ENCODE results near the gene RYR2. TPM values are rescaled to one million over a fixed set of nuclear protein-coding genes. Genes with fewer than 3 reads are reported as not detected.

Gene RYR2
- total RNA-seq, 3 donors from 2014 or later: 0.16 to 0.59 (median 0.33) TPM

GRCh38 chr1:237050185-237050584 is 8.2 kb downstream of the RYR2 start:
- no peaks in the 10 kb centered on the region for H3K9me3 ChIP-seq
- H3K27ac ChIP-seq: no peak overlapping the region
- intact Hi-C loops (cut with DNase I; ENCODE audit: low total_unique reads): no loop called here
- no peaks in the 10 kb centered on the region for H3K4me1 ChIP-seq
- H3K27me3 ChIP-seq: peaks cover 0 to 18% of the 10 kb centered on the region in 2 donors
- no peaks in the 10 kb centered on the region for H3K36me3 ChIP-seq
- no peak overlapping the region for H3K4me3 ChIP-seq
- no peak for DNase-seq (ENCODE audit: low spot score in 2 of 2)
- TF ChIP-seq POLR2AphosphoS5 (IDR thresholded peaks at IDR 0.05) (no peak), POLR2A (IDR thresholded peaks at IDR 0.05) (no peak), CTCF (IDR thresholded peaks at IDR 0.05) (no peak)

GRCh38 chr1:237050915-237051314 is 8.9 kb downstream of the RYR2 start:
- H3K36me3 ChIP-seq: no peaks in the 10 kb centered on the region
- TF ChIP-seq POLR2AphosphoS5 (IDR thresholded peaks at IDR 0.05) (no peak), POLR2A (IDR thresholded peaks at IDR 0.05) (no peak), CTCF (IDR thresholded peaks at IDR 0.05) (no peak)
- DNase-seq (ENCODE audit: low spot score in 2 of 2): no peak
- H3K27me3 ChIP-seq: peaks cover 0 to 21% of the 10 kb centered on the region in 2 donors
- intact Hi-C loops (cut with DNase I; ENCODE audit: low total_unique reads): no loop called here
- no peak overlapping the region for H3K4me3 ChIP-seq
- no peaks in the 10 kb centered on the region for H3K4me1 ChIP-seq
- H3K27ac ChIP-seq: no peak overlapping the region
- no peaks in the 10 kb centered on the region for H3K9me3 ChIP-seq

GRCh38 chr1:237054313-237054712 is 12.3 kb downstream of the RYR2 start:
- no peak overlapping the region for H3K27ac ChIP-seq
- no peaks in the 10 kb centered on the region for H3K36me3 ChIP-seq
- H3K4me3 ChIP-seq: no peak overlapping the region
- intact Hi-C loops (cut with DNase I; ENCODE audit: low total_unique reads): no loop called here
- H3K4me1 ChIP-seq: no peaks in the 10 kb centered on the region
- peaks cover 0 to 17% of the 10 kb centered on the region in 2 donors for H3K27me3 ChIP-seq
- no peaks in the 10 kb centered on the region for H3K9me3 ChIP-seq
- TF ChIP-seq POLR2AphosphoS5 (IDR thresholded peaks at IDR 0.05) (no peak), CTCF (IDR thresholded peaks at IDR 0.05) (no peak), POLR2A (IDR thresholded peaks at IDR 0.05) (no peak)
- DNase-seq (ENCODE audit: low spot score in 2 of 2): no peak

GRCh38 chr1:237058470-237058869 is 16.5 kb downstream of the RYR2 start:
- Histone ChIP-seq H3K4me3 (no peak overlapping the region), H3K9me3 (no peaks in the 10 kb centered on the region), H3K4me1 (no peaks in the 10 kb centered on the region), H3K36me3 (no peaks in the 10 kb centered on the region), H3K27me3 (peaks cover 0 to 16% of the 10 kb centered on the region in 2 donors), H3K27ac (no peak overlapping the region)
- intact Hi-C loops (cut with DNase I; ENCODE audit: low total_unique reads): no loop called here
- TF ChIP-seq CTCF (IDR thresholded peaks at IDR 0.05): no peak
- TF ChIP-seq POLR2AphosphoS5 (IDR thresholded peaks at IDR 0.05): no peak
- TF ChIP-seq POLR2A (IDR thresholded peaks at IDR 0.05): no peak
- DNase-seq (ENCODE audit: low spot score in 2 of 2): no peak

- Histone ChIP-seq H3K4me3 (no peak overlapping the region), H3K27ac (no peak overlapping the region), H3K36me3 (no peaks in the 10 kb centered on the region), H3K9me3 (no peaks in the 10 kb centered on the region), H3K4me1 (no peaks in the 10 kb centered on the region), H3K27me3 (peaks cover 0 to 11% of the 10 kb centered on the region in 2 donors)
- intact Hi-C loops (cut with DNase I; ENCODE audit: low total_unique reads): no loop called here
- TF ChIP-seq CTCF (IDR thresholded peaks at IDR 0.05) (no peak), POLR2AphosphoS5 (IDR thresholded peaks at IDR 0.05) (no peak), POLR2A (IDR thresholded peaks at IDR 0.05) (no peak)
- no peak for DNase-seq (ENCODE audit: low spot score in 2 of 2)
Observed at GRCh38 chr1:237059244-237059643, 17.3 kb downstream of the RYR2 start.

Data from breast epithelium (tissue), 4 donors.